Activated T-helper 17 cell treated with anti-CD3 and anti-CD28 coated beads, Interleukin-2, amount 50 U/mL, for 72 hours (primary cell): Measurements from ENCODE around the gene SH3BGR. TPM values are rescaled to one million over a fixed set of nuclear protein-coding genes. Genes with fewer than 3 reads are reported as not detected.

Experiments used
- ATAC-seq: fragments of 150-1000 bp; cut with Tn5 transposase; replicated peaks from 2 replicates; pipeline ENCODE4 v1.10.0; 2021; ENCODE audit warnings: mild to moderate bottlenecking, moderate library complexity
- H3K27ac Mint-ChIP-seq: one replicate; pipeline ENCODE4 v1.8.0; 2022; ENCODE audit warnings: mixed read lengths
- H3K27me3 Mint-ChIP-seq: one replicate; pipeline ENCODE4 v1.8.0; 2022; ENCODE audit warnings: mixed read lengths
- H3K36me3 Mint-ChIP-seq: one replicate; pipeline ENCODE4 v1.8.0; 2022; ENCODE audit warnings: low read depth, mild to moderate bottlenecking, mixed read lengths
- H3K4me1 Mint-ChIP-seq: one replicate; pipeline ENCODE4 v1.8.0; 2022; ENCODE audit warnings: mixed read lengths
- H3K4me3 Mint-ChIP-seq: one replicate; pipeline ENCODE4 v1.8.0; 2022; ENCODE audit warnings: mild to moderate bottlenecking, mixed read lengths
- H3K9me3 Mint-ChIP-seq: one replicate; pipeline ENCODE4 v1.8.0; 2022; ENCODE audit warnings: mixed read lengths
- total RNA-seq, 2 donors: library from RNA; stranded (reverse); gene quantifications; one replicate each; pipeline ENCODE4 v1.2.3, GENCODE V29; 2022

The SH3BGR gene
- total RNA-seq, 2 donors from 2014 or later = 1.9 to 3.4 TPM

- Mint-ChIP-seq H3K27ac (no peak overlapping the region), H3K4me3 (no peak overlapping the region), H3K36me3 (no peaks in the 10 kb centered on the region), H3K4me1 (no peaks in the 10 kb centered on the region), H3K27me3 (peaks cover 3% of the 10 kb centered on the region), H3K9me3 (no peaks in the 10 kb centered on the region)
- no peak for ATAC-seq
Observed at GRCh38 chr21:39515684-39516472, 64.1 kb downstream of the SH3BGR start.

- Mint-ChIP-seq H3K9me3 (no peaks in the 10 kb centered on the region), H3K36me3 (no peaks in the 10 kb centered on the region), H3K4me1 (no peaks in the 10 kb centered on the region), H3K27me3 (peaks cover 4% of the 10 kb centered on the region), H3K27ac (no peak overlapping the region), H3K4me3 (no peak overlapping the region)
- ATAC-seq = peak; percentile 56
Observed at GRCh38 chr21:39518055-39518846, 66.5 kb downstream of the SH3BGR start.

- Mint-ChIP-seq H3K27ac (no peak overlapping the region), H3K4me3 (no peak overlapping the region), H3K27me3 (peaks cover 4% of the 10 kb centered on the region), H3K9me3 (no peaks in the 10 kb centered on the region), H3K4me1 (no peaks in the 10 kb centered on the region), H3K36me3 (no peaks in the 10 kb centered on the region)
- no peak for ATAC-seq
Observed at GRCh38 chr21:39518847-39519210, 67.1 kb downstream of the SH3BGR start.

GRCh38 chr21:39519835-39520234 lies 68.1 kb downstream of the SH3BGR start:
- no peak overlapping the region for H3K4me3 Mint-ChIP-seq
- no peaks in the 10 kb centered on the region for H3K4me1 Mint-ChIP-seq
- H3K36me3 Mint-ChIP-seq = no peaks in the 10 kb centered on the region
- H3K27me3 Mint-ChIP-seq = peaks cover 4% of the 10 kb centered on the region
- H3K27ac Mint-ChIP-seq = no peak overlapping the region
- ATAC-seq = no peak
- H3K9me3 Mint-ChIP-seq = no peaks in the 10 kb centered on the region

GRCh38 chr21:39523399-39523798 lies 71.6 kb downstream of the SH3BGR start:
- Mint-ChIP-seq H3K27me3 (peaks cover 18% of the 10 kb centered on the region), H3K4me1 (no peaks in the 10 kb centered on the region)

GRCh38 chr21:39523915-39524314 lies 72.1 kb downstream of the SH3BGR start:
- H3K4me3 Mint-ChIP-seq = no peak overlapping the region
- no peaks in the 10 kb centered on the region for H3K9me3 Mint-ChIP-seq
- H3K27me3 Mint-ChIP-seq = peaks cover 18% of the 10 kb centered on the region
- no peak overlapping the region for H3K27ac Mint-ChIP-seq
- no peaks in the 10 kb centered on the region for H3K4me1 Mint-ChIP-seq
- H3K36me3 Mint-ChIP-seq = no peaks in the 10 kb centered on the region
- no peak for ATAC-seq

More at GRCh38 chr21:39523399-39523798, 71.6 kb downstream of the SH3BGR start:
- Mint-ChIP-seq H3K27ac (no peak overlapping the region), H3K36me3 (no peaks in the 10 kb centered on the region), H3K4me3 (no peak overlapping the region), H3K9me3 (no peaks in the 10 kb centered on the region)
- ATAC-seq = no peak

- H3K4me3 Mint-ChIP-seq = no peak overlapping the region
- H3K36me3 Mint-ChIP-seq = no peaks in the 10 kb centered on the region
- no peak overlapping the region for H3K27ac Mint-ChIP-seq
- peaks cover 22% of the 10 kb centered on the region for H3K27me3 Mint-ChIP-seq
- H3K4me1 Mint-ChIP-seq = no peaks in the 10 kb centered on the region
- H3K9me3 Mint-ChIP-seq = no peaks in the 10 kb centered on the region
- no peak for ATAC-seq
Observed at GRCh38 chr21:39525129-39525528, 73.4 kb downstream of the SH3BGR start.

GRCh38 chr21:39525601-39526000 lies 73.8 kb downstream of the SH3BGR start:
- ATAC-seq = no peak
- no peak overlapping the region for H3K27ac Mint-ChIP-seq
- H3K4me1 Mint-ChIP-seq = no peaks in the 10 kb centered on the region
- H3K27me3 Mint-ChIP-seq = peaks cover 22% of the 10 kb centered on the region
- no peaks in the 10 kb centered on the region for H3K36me3 Mint-ChIP-seq
- no peaks in the 10 kb centered on the region for H3K9me3 Mint-ChIP-seq
- no peak overlapping the region for H3K4me3 Mint-ChIP-seq

- Mint-ChIP-seq H3K4me3 (no peak overlapping the region), H3K4me1 (no peaks in the 10 kb centered on the region), H3K27ac (no peak overlapping the region), H3K27me3 (peaks cover 24% of the 10 kb centered on the region), H3K9me3 (no peaks in the 10 kb centered on the region), H3K36me3 (no peaks in the 10 kb centered on the region)
- ATAC-seq = no peak
Observed at GRCh38 chr21:39527067-39527595, 75.4 kb downstream of the SH3BGR start.

- Mint-ChIP-seq H3K4me3 (no peak overlapping the region), H3K27ac (no peak overlapping the region), H3K36me3 (no peaks in the 10 kb centered on the region), H3K27me3 (peaks cover 24% of the 10 kb centered on the region), H3K9me3 (no peaks in the 10 kb centered on the region), H3K4me1 (no peaks in the 10 kb centered on the region)
- ATAC-seq = no peak
Observed at GRCh38 chr21:39527664-39528381, 76.1 kb downstream of the SH3BGR start.

GRCh38 chr21:39529026-39529425 lies 77.3 kb downstream of the SH3BGR start:
- Mint-ChIP-seq H3K4me1 (no peaks in the 10 kb centered on the region), H3K9me3 (no peaks in the 10 kb centered on the region), H3K27me3 (peaks cover 25% of the 10 kb centered on the region), H3K27ac (no peak overlapping the region), H3K36me3 (no peaks in the 10 kb centered on the region), H3K4me3 (no peak overlapping the region)
- no peak for ATAC-seq

- no peak overlapping the region for H3K27ac Mint-ChIP-seq
- H3K36me3 Mint-ChIP-seq = no peaks in the 10 kb centered on the region
- no peak for ATAC-seq
- no peaks in the 10 kb centered on the region for H3K9me3 Mint-ChIP-seq
- no peak overlapping the region for H3K4me3 Mint-ChIP-seq
- peaks cover 26% of the 10 kb centered on the region for H3K27me3 Mint-ChIP-seq
- no peaks in the 10 kb centered on the region for H3K4me1 Mint-ChIP-seq
Observed at GRCh38 chr21:39531064-39531463, 79.3 kb downstream of the SH3BGR start.

GRCh38 chr21:39531840-39532239 lies 80.1 kb downstream of the SH3BGR start:
- no peaks in the 10 kb centered on the region for H3K4me1 Mint-ChIP-seq
- ATAC-seq = no peak
- H3K27ac Mint-ChIP-seq = no peak overlapping the region
- no peak overlapping the region for H3K4me3 Mint-ChIP-seq
- peaks cover 26% of the 10 kb centered on the region for H3K27me3 Mint-ChIP-seq
- H3K36me3 Mint-ChIP-seq = no peaks in the 10 kb centered on the region
- H3K9me3 Mint-ChIP-seq = no peaks in the 10 kb centered on the region

GRCh38 chr21:39533545-39534380 lies 82.0 kb downstream of the SH3BGR start:
- H3K4me3 Mint-ChIP-seq = no peak overlapping the region
- ATAC-seq = no peak
- H3K4me1 Mint-ChIP-seq = no peaks in the 10 kb centered on the region
- H3K36me3 Mint-ChIP-seq = no peaks in the 10 kb centered on the region
- H3K9me3 Mint-ChIP-seq = no peaks in the 10 kb centered on the region
- peaks cover 17% of the 10 kb centered on the region for H3K27me3 Mint-ChIP-seq
- H3K27ac Mint-ChIP-seq = no peak overlapping the region
